H9 (cell line): ENCODE data around the gene BANP. TPM values are rescaled to one million over a fixed set of nuclear protein-coding genes. Genes with fewer than 3 reads are reported as not detected.

Source experiments
- DNase-seq: peaks from one replicate; pipeline ENCODE4 v3.0.0-alpha.2; 2017
- H2AFZ ChIP-seq: one replicate; pipeline ENCODE4 v1.6.1; 2013; ENCODE audit warnings: mild to moderate bottlenecking, low read length, control low read depth, moderate library complexity
- H2AK5ac ChIP-seq: 2 replicates; pipeline ENCODE4 v1.6.1; 2013; ENCODE audit warnings: low read length, control low read depth, mixed read lengths; ENCODE audit not compliant: insufficient read length
- H2BK120ac ChIP-seq: one replicate; pipeline ENCODE4 v1.6.1; 2013; ENCODE audit warnings: low read depth, mild to moderate bottlenecking, low read length, control low read depth, inconsistent platforms; ENCODE audit not compliant: poor library complexity, severe bottlenecking
- H2BK12ac ChIP-seq: 2 replicates; pipeline ENCODE4 v1.6.1; 2013; ENCODE audit warnings: low read length, control low read depth, mixed read lengths, low read depth; ENCODE audit not compliant: insufficient read length
- H2BK15ac ChIP-seq: 2 replicates; pipeline ENCODE4 v1.6.1; 2013; ENCODE audit warnings: low read depth, low read length, control low read depth
- H2BK20ac ChIP-seq: one replicate; pipeline ENCODE4 v1.6.1; 2013; ENCODE audit warnings: low read depth, mild to moderate bottlenecking, low read length, control low read depth, inconsistent platforms; ENCODE audit not compliant: poor library complexity, severe bottlenecking
- H2BK5ac ChIP-seq: 2 replicates; pipeline ENCODE4 v1.6.1; 2013; ENCODE audit warnings: low read length, control low read depth, mixed read lengths; ENCODE audit not compliant: insufficient read length
- H3K14ac ChIP-seq: 2 replicates; pipeline ENCODE4 v1.6.1; 2013; ENCODE audit warnings: low read length, control low read depth; ENCODE audit not compliant: insufficient read depth
- H3K18ac ChIP-seq: 2 replicates; pipeline ENCODE4 v1.6.1; 2013; ENCODE audit warnings: low read depth, mild to moderate bottlenecking, mixed read lengths, low read length, control low read depth; ENCODE audit not compliant: insufficient read length
- H3K23ac ChIP-seq: 2 replicates; pipeline ENCODE4 v1.6.1; 2013; ENCODE audit warnings: low read length, control low read depth, mixed read lengths, low read depth; ENCODE audit not compliant: insufficient read length
- H3K23me2 ChIP-seq: 2 replicates; pipeline ENCODE4 v1.6.1; 2013; ENCODE audit warnings: low read depth, mild to moderate bottlenecking, mixed read lengths, low read length, control low read depth; ENCODE audit not compliant: insufficient read length, poor library complexity, severe bottlenecking
- H3K27ac ChIP-seq: 2 replicates; pipeline ENCODE4 v1.5.1; 2013; ENCODE audit warnings: low read length, control low read depth, mixed read lengths, low read depth; ENCODE audit not compliant: insufficient read length
- H3K27me3 ChIP-seq: 2 replicates; pipeline ENCODE4 v1.6.1; 2013; ENCODE audit warnings: low read length, control low read depth, inconsistent platforms; ENCODE audit not compliant: insufficient read depth
- H3K4ac ChIP-seq: 2 replicates; pipeline ENCODE4 v1.6.1; 2013; ENCODE audit warnings: low read depth, mild to moderate bottlenecking, control low read depth, inconsistent platforms, low read length, moderate library complexity
- H3K4me1 ChIP-seq: 2 replicates; pipeline ENCODE4 v1.6.1; 2013; ENCODE audit warnings: low read length, control low read depth, inconsistent platforms; ENCODE audit not compliant: insufficient read depth
- H3K4me2 ChIP-seq: 2 replicates; pipeline ENCODE4 v1.6.1; 2013; ENCODE audit warnings: low read length, control low read depth, mixed read lengths; ENCODE audit not compliant: insufficient read length, insufficient read depth
- H3K56ac ChIP-seq: 2 replicates; pipeline ENCODE4 v1.6.1; 2013; ENCODE audit warnings: low read depth, mild to moderate bottlenecking, mixed read lengths, low read length, control low read depth; ENCODE audit not compliant: insufficient read length
- H3K79me1 ChIP-seq: 2 replicates; pipeline ENCODE4 v1.6.1; 2013; ENCODE audit warnings: low read depth, mild to moderate bottlenecking, moderate library complexity, low read length, control low read depth, inconsistent platforms; ENCODE audit not compliant: insufficient read depth, poor library complexity, severe bottlenecking
- H3K79me2 ChIP-seq: 2 replicates; pipeline ENCODE4 v1.6.1; 2013; ENCODE audit warnings: low read length, control low read depth, inconsistent platforms; ENCODE audit not compliant: insufficient read depth
- H3K9ac ChIP-seq: 2 replicates; pipeline ENCODE4 v1.6.1; 2013; ENCODE audit warnings: low read length, control low read depth, mixed read lengths; ENCODE audit not compliant: insufficient read length; ENCODE audit errors: extremely low read depth
- H3K9me3 ChIP-seq: one replicate; pipeline ENCODE4 v1.6.1; 2013; ENCODE audit warnings: low read depth, low read length, inconsistent platforms; ENCODE audit not compliant: control insufficient read depth
- H3T11ph ChIP-seq: one replicate; pipeline ENCODE4 v1.6.1; 2013; ENCODE audit warnings: mild to moderate bottlenecking, low read length, control low read depth, inconsistent platforms
- H4K20me1 ChIP-seq: one replicate; pipeline ENCODE4 v1.6.1; 2013; ENCODE audit not compliant: control insufficient read depth, insufficient read length, insufficient read depth
- H4K5ac ChIP-seq: 2 replicates; pipeline ENCODE4 v1.6.1; 2013; ENCODE audit warnings: low read depth, mild to moderate bottlenecking, mixed read lengths, low read length, control low read depth; ENCODE audit not compliant: insufficient read length
- H4K8ac ChIP-seq: replicated peaks from 2 replicates; pipeline ENCODE4 v1.6.1; 2013; ENCODE audit warnings: low read length, control low read depth, mixed read lengths, low read depth; ENCODE audit not compliant: insufficient read length
- H4K91ac ChIP-seq: 2 replicates; pipeline ENCODE4 v1.6.1; 2013; ENCODE audit warnings: low read depth, mild to moderate bottlenecking, moderate library complexity, mixed read lengths, low read length, control low read depth; ENCODE audit not compliant: insufficient read length
- H3K27ac Mint-ChIP-seq, 3 experiments: 2 replicates in 2 of 3; 3 replicates in 1 of 3; pipeline ENCODE4 v1.8.0; 2020 to 2021; ENCODE audit warnings: mixed read lengths in 3 of 3, mild to moderate bottlenecking in 1 of 3, moderate library complexity in 1 of 3
- H3K27me3 Mint-ChIP-seq: 2 replicates; pipeline ENCODE4 v1.8.0; 2021; ENCODE audit warnings: low read depth, mild to moderate bottlenecking, moderate library complexity, mixed read lengths
- H3K36me3 Mint-ChIP-seq, 3 experiments: 2 replicates in 2 of 3; 3 replicates in 1 of 3; pipeline ENCODE4 v1.8.0; 2020 to 2021; ENCODE audit warnings: low read depth in 3 of 3, mixed read lengths in 3 of 3; ENCODE audit not compliant: insufficient read depth in 1 of 3
- H3K4me1 Mint-ChIP-seq, 2 experiments: 2 replicates each; pipeline ENCODE4 v1.8.0; 2020; ENCODE audit warnings: mixed read lengths in 2 of 2
- H3K4me3 Mint-ChIP-seq, 2 experiments: 2 replicates in 1 of 2; 3 replicates in 1 of 2; pipeline ENCODE4 v1.8.0; 2020 to 2021; ENCODE audit warnings: mild to moderate bottlenecking in 2 of 2, mixed read lengths in 2 of 2, moderate library complexity in 1 of 2
- H3K9me3 Mint-ChIP-seq, 2 experiments: 2 replicates in 1 of 2; 3 replicates in 1 of 2; pipeline ENCODE4 v1.8.0; 2020; ENCODE audit warnings: mild to moderate bottlenecking in 2 of 2, mixed read lengths in 2 of 2, moderate library complexity in 1 of 2
- WGBS: extraction: QIAGEN DNeasy Blood & Tissue Kit; methylation state at CpG from one replicate; pipeline ENCODE4 v1.1.7; 2013; ENCODE audit warnings: missing lambda C conversion rate, low lambda C conversion rate, mixed read lengths; ENCODE audit not compliant: insufficient read length; ENCODE audit errors: extremely low coverage; 5-methylcytosine and 5-hydroxymethylcytosine counted together
- total RNA-seq: library from RNA; stranded (reverse); gene quantifications from 2 replicates; pipeline ENCODE4 v1.2.1, GENCODE V29; 2021
- TF ChIP-seq, protein P1 (sequence below): fragments of 200-600 bp; sonication (generic); conservative IDR thresholded peaks from 3 replicates; pipeline ENCODE4 v1.8.0; 2021; ENCODE audit warnings: antibody characterized with exemption, mild to moderate bottlenecking

Gene BANP
- total RNA-seq, 1 experiment from 2014 or later = 24.9 TPM

DNA sequence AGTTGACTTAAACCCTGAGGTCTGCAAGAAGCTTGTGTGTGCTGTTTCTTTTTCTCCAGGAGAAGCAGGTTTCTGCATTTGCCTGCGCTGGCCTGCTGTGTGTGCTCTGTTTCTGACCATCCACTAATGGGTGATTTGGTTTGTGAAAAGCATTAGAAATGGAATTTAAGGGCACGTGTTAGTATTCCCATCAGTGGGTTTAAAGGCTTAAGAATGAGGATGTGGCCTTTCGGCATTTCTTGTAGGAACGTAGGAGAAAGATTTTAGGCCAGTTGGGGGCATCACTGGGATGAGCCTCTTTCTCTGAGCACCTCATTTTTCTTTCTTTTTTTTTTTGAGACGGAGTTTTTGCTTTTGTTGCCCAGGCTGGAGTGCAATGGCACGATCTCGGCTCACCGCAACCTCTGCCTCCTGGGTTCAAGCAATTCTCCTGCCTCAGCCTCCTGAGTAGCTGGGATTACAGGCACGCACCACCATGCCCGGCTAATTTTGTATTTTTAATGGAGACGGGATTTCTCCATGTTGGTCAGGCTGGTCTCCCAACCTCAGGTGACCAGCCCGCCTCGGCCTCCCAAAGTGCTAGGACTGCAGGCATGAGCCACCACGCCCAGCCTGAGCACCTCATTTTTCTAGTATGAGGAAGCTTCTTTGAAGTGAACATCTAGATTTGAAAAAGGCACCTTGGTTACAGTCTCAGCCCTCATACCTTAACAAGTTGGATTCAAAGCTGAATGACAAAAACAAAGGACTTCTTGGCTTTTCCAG, 110.3 kb downstream of the BANP start:
- H4K91ac ChIP-seq = no peak overlapping the region
- no peak overlapping the region for H3K14ac ChIP-seq
- Mint-ChIP-seq H3K4me1 (peaks cover 4 to 5% of the 10 kb centered on the region in 2 experiments; a peak in 3 of 4 replicates), H3K36me3 (peaks cover 2 to 24% (median 8%) of the 10 kb centered on the region in 3 experiments; a peak in 6 of 7 replicates), H3K4me3 (no peak overlapping the region), H3K27me3 (no peaks in the 10 kb centered on the region), H3K9me3 (no peaks in the 10 kb centered on the region; a peak in 1 of 5 replicates), H3K27ac (peak overlapping the region in 2 of 3 experiments; percentile 27 to 70; a peak in 3 of 7 replicates)
- H3K4me2 ChIP-seq = no peak overlapping the region
- no peak overlapping the region for H2BK15ac ChIP-seq
- H4K8ac ChIP-seq = no peak overlapping the region
- no peak overlapping the region for H3K23ac ChIP-seq
- H3K56ac ChIP-seq = no peak overlapping the region
- H3K79me2 ChIP-seq = no peaks in the 10 kb centered on the region; the same call in 1 of the 2 replicates
- H3K9ac ChIP-seq = no peak overlapping the region
- H3K4ac ChIP-seq = no peak overlapping the region
- H3K9me3 ChIP-seq = no peaks in the 10 kb centered on the region
- H3K27ac ChIP-seq = no peak overlapping the region
- WGBS = no CpG with 5 or more reads among the region's 14 CpGs
- H2BK20ac ChIP-seq = no peak overlapping the region
- no peaks in the 10 kb centered on the region for H4K20me1 ChIP-seq
- H3K27me3 ChIP-seq = no peaks in the 10 kb centered on the region
- no peak overlapping the region for H2AFZ ChIP-seq
- TF ChIP-seq, protein P1, sequence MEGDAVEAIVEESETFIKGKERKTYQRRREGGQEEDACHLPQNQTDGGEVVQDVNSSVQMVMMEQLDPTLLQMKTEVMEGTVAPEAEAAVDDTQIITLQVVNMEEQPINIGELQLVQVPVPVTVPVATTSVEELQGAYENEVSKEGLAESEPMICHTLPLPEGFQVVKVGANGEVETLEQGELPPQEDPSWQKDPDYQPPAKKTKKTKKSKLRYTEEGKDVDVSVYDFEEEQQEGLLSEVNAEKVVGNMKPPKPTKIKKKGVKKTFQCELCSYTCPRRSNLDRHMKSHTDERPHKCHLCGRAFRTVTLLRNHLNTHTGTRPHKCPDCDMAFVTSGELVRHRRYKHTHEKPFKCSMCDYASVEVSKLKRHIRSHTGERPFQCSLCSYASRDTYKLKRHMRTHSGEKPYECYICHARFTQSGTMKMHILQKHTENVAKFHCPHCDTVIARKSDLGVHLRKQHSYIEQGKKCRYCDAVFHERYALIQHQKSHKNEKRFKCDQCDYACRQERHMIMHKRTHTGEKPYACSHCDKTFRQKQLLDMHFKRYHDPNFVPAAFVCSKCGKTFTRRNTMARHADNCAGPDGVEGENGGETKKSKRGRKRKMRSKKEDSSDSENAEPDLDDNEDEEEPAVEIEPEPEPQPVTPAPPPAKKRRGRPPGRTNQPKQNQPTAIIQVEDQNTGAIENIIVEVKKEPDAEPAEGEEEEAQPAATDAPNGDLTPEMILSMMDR = no peak
- H2BK5ac ChIP-seq = no peak overlapping the region
- no peaks in the 10 kb centered on the region for H3K4me1 ChIP-seq
- no peak overlapping the region for H4K5ac ChIP-seq
- no peak overlapping the region for H3T11ph ChIP-seq
- H3K23me2 ChIP-seq = no peaks in the 10 kb centered on the region
- no peak overlapping the region for H3K18ac ChIP-seq
- H2BK120ac ChIP-seq = no peak overlapping the region
- no peak overlapping the region for H2BK12ac ChIP-seq
- no peaks in the 10 kb centered on the region for H3K79me1 ChIP-seq
- H2AK5ac ChIP-seq = no peak overlapping the region
- DNase-seq = no peak
